HL-60 (cell line): ENCODE data around the gene SLC35C1.

Source experiments
- DNase-seq, 2 experiments: peaks; one replicate each; pipeline ENCODE4 v3.0.0-alpha.2; 2010 to 2020; ENCODE audit warnings: low read depth in 1 of 2, low spot score in 1 of 2
- H3K27ac ChIP-seq: fragments of 250-450 bp; sonication (Bioruptor Pico); replicated peaks from 2 replicates; pipeline ENCODE4 v1.5.1; 2020; ENCODE audit warnings: mild to moderate bottlenecking, moderate library complexity
- H3K27me3 ChIP-seq: fragments of 250-450 bp; sonication (Bioruptor Pico); 2 replicates; pipeline ENCODE4 v1.5.1; 2021; ENCODE audit warnings: mild to moderate bottlenecking, moderate library complexity; ENCODE audit not compliant: insufficient read depth, poor library complexity, severe bottlenecking
- H3K4me3 ChIP-seq: replicated peaks from 2 replicates; pipeline ENCODE4 v1.5.1; 2011; ENCODE audit warnings: mild to moderate bottlenecking, control low read depth, low read length; ENCODE audit not compliant: insufficient read depth
- CTCF ChIP-seq: IDR thresholded peaks from one replicate; pipeline ENCODE4 v1.5.1; 2011; ENCODE audit warnings: low read length, control low read depth, inconsistent platforms; ENCODE audit not compliant: insufficient read depth
- GABPA ChIP-seq: IDR thresholded peaks from 2 replicates; pipeline ENCODE4 v1.6.1; 2012; ENCODE audit warnings: low read depth
- POLR2AphosphoS5 ChIP-seq: IDR thresholded peaks from 2 replicates; pipeline ENCODE4 v1.6.1; 2012; ENCODE audit warnings: low read depth
- SPI1 ChIP-seq: IDR thresholded peaks from 2 replicates; pipeline ENCODE4 v1.6.1; 2012; ENCODE audit warnings: low read depth, mild to moderate bottlenecking, borderline replicate concordance
- TF ChIP-seq, protein P1 (sequence below): IDR thresholded peaks from 2 replicates; pipeline ENCODE4 v1.6.1; 2012; ENCODE audit warnings: low read depth; ENCODE audit not compliant: insufficient replicate concordance

The SLC35C1 gene

GRCh38 chr11:45796461-45796861 is 8.5 kb upstream of the SLC35C1 start:
- no peaks in the 10 kb centered on the region for H3K27me3 ChIP-seq
- no peak overlapping the region for H3K4me3 ChIP-seq
- TF ChIP-seq GABPA (no peak), SPI1 (no peak), POLR2AphosphoS5 (no peak), CTCF (no peak)
- TF ChIP-seq, protein P1, sequence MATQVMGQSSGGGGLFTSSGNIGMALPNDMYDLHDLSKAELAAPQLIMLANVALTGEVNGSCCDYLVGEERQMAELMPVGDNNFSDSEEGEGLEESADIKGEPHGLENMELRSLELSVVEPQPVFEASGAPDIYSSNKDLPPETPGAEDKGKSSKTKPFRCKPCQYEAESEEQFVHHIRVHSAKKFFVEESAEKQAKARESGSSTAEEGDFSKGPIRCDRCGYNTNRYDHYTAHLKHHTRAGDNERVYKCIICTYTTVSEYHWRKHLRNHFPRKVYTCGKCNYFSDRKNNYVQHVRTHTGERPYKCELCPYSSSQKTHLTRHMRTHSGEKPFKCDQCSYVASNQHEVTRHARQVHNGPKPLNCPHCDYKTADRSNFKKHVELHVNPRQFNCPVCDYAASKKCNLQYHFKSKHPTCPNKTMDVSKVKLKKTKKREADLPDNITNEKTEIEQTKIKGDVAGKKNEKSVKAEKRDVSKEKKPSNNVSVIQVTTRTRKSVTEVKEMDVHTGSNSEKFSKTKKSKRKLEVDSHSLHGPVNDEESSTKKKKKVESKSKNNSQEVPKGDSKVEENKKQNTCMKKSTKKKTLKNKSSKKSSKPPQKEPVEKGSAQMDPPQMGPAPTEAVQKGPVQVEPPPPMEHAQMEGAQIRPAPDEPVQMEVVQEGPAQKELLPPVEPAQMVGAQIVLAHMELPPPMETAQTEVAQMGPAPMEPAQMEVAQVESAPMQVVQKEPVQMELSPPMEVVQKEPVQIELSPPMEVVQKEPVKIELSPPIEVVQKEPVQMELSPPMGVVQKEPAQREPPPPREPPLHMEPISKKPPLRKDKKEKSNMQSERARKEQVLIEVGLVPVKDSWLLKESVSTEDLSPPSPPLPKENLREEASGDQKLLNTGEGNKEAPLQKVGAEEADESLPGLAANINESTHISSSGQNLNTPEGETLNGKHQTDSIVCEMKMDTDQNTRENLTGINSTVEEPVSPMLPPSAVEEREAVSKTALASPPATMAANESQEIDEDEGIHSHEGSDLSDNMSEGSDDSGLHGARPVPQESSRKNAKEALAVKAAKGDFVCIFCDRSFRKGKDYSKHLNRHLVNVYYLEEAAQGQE = no peak
- no peak for DNase-seq
- H3K27ac ChIP-seq = no peak overlapping the region

GRCh38 chr11:45798793-45799441 is 6.0 kb upstream of the SLC35C1 start:
- H3K27me3 ChIP-seq = no peaks in the 10 kb centered on the region
- DNase-seq = no peak
- no peak overlapping the region for H3K27ac ChIP-seq
- TF ChIP-seq CTCF (no peak), SPI1 (no peak), POLR2AphosphoS5 (no peak), GABPA (no peak)
- TF ChIP-seq, protein P1 = no peak
- no peak overlapping the region for H3K4me3 ChIP-seq

GRCh38 chr11:45799562-45799961 is 5.4 kb upstream of the SLC35C1 start:
- H3K27me3 ChIP-seq = no peaks in the 10 kb centered on the region
- DNase-seq = no peak
- no peak overlapping the region for H3K4me3 ChIP-seq
- TF ChIP-seq POLR2AphosphoS5 (no peak), SPI1 (no peak), CTCF (no peak), GABPA (no peak)
- TF ChIP-seq, protein P1 = no peak
- no peak overlapping the region for H3K27ac ChIP-seq
